ENCODE data around the gene SFXN5. TPM values are rescaled to one million over a fixed set of nuclear protein-coding genes. Genes with fewer than 3 reads are reported as not detected.

Gene SFXN5
- total and polyA plus RNA-seq, 2 of the 4 experiments (the other 2 are of a cell fraction), result 8.6 to 17.0 TPM

DNA sequence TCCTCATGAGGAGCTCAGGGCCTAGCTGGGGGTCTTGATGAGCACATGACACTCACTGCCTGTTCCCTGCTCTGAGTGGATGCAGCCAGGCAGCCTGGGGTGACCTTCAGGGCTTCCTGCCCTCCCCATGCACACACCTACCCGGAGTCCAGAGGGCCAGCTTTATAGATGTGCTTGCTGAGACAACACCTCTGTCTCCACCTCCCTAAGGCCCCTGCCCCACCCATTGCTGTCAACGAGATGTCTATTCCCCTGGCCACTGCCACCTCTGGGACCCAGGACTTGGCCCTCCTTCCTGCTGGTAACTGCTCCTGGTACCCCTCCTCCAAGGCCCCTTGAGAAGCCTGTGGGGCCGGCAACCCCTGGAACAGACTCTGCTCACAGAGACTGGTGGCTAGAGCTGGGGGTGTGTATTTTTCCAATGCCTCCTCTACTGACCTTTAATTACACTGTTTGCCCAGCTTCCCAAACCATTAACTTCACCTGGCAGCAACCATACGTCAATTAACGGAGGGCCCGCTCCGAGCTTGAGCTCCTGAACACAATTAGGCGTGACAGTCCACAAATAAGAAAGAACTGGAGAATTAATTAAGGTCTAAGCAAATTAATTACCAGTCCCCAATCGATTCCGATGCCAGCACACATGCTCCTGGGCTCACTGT, 87.9 kb downstream of the SFXN5 start:
- intact Hi-C loops (cut with micrococcal nuclease), result no loop called here
- Histone ChIP-seq H4K20me1 (ENCODE audit: insufficient read depth, low read length) (no peaks in the 10 kb centered on the region; the same call in 1 of the 2 replicates), H3K4ac (ENCODE audit: low read depth, low read length) (no peak overlapping the region), H4K5ac (ENCODE audit: low read depth, low read length) (no peak overlapping the region), H3K56ac (ENCODE audit: extremely low read depth, insufficient read depth, low read length) (no peak overlapping the region), H2AFZ (replicated peaks; ENCODE audit: low read length, poor library complexity) (no peak overlapping the region), H4K8ac (ENCODE audit: low read depth in 2 of 2, low read length in 2 of 2) (no peak overlapping the region), H3K23ac (ENCODE audit: low read depth, low read length) (no peak overlapping the region), H3K36me3 (ENCODE audit: control insufficient read depth, insufficient read depth, low read length) (peaks cover 3% of the 10 kb centered on the region; the same call in 1 of the 2 replicates), H3K9me3 (ENCODE audit: control insufficient read depth, insufficient read depth, low read length) (no peaks in the 10 kb centered on the region), H2BK15ac (ENCODE audit: low read depth, low read length) (no peak overlapping the region), H4K91ac (ENCODE audit: insufficient read depth, low read depth, low read length) (no peak overlapping the region), H3K14ac (replicated peaks; ENCODE audit: low read depth, low read length) (no peak overlapping the region), H3K4me3 (ENCODE audit: insufficient read depth, low read depth, low read length) (no peak overlapping the region), H2BK120ac (ENCODE audit: low read depth, low read length) (no peak overlapping the region), H3K4me1 (ENCODE audit: control insufficient read depth, insufficient read depth, low read length) (peaks cover 4% of the 10 kb centered on the region; the same call in 1 of the 2 replicates), H2AK9ac (replicated peaks; ENCODE audit: low read depth, low read length, poor library complexity) (no peak overlapping the region), H3K79me1 (ENCODE audit: low read depth in 1 of 2, low read length in 2 of 2) (no peaks in the 10 kb centered on the region), H2BK5ac (ENCODE audit: low read depth, low read length, poor library complexity, severe bottlenecking) (no peak overlapping the region), H3K9me1 (ENCODE audit: insufficient read depth, low read length) (peaks cover 11% of the 10 kb centered on the region; the same call in 1 of the 2 replicates), H3K4me2 (ENCODE audit: low read depth, low read length) (no peak overlapping the region), H2AK5ac (ENCODE audit: low read depth, low read length) (no peak overlapping the region), H3K18ac (ENCODE audit: low read depth, low read length) (no peak overlapping the region), H3K27ac (ENCODE audit: insufficient read depth, low read length) (no peak overlapping the region), H3K9ac (ENCODE audit: low read depth, low read length) (no peak overlapping the region), H2BK20ac (ENCODE audit: low read depth, low read length) (no peak overlapping the region), H3K27me3 (ENCODE audit: control insufficient read depth, insufficient read depth, low read length) (no peaks in the 10 kb centered on the region)
- WGBS, 2 experiments (ENCODE audit: extremely low coverage in 2 of 2, insufficient read length in 1 of 2), result 83% methylated on average over 1 of the region's 10 CpGs; no CpG with 5 or more reads in 1 of the 2 experiments
- in situ Hi-C loops (cut with MboI; ENCODE audit: low sequenced_read_pairs), result no loop called here
- BruUV-seq (replicated peaks), result no TSS peak
- POLR2A ChIA-PET (ENCODE audit: unreplicated experiment), result no interaction called here
- dilution Hi-C loops (cut with HindIII; ENCODE audit: low sequenced_read_pairs, unreplicated experiment), result no loop called here
- no peak for TF ChIP-seq MXI1 (IDR thresholded peaks at IDR 0.05; ENCODE audit: borderline replicate concordance, low read depth, low read length)
- no peak for TF ChIP-seq MAFK (IDR thresholded peaks at IDR 0.05; ENCODE audit: low read depth, low read length)
- TF ChIP-seq RAD21 (IDR thresholded peaks at IDR 0.05; ENCODE audit: low read length), result no peak
- TF ChIP-seq CHD1 (IDR thresholded peaks at IDR 0.05; ENCODE audit: low read depth, low read length), result no peak
- TF ChIP-seq FOS (IDR thresholded peaks at IDR 0.05; ENCODE audit: low read depth, low read length), result no peak
- TF ChIP-seq CEBPB (IDR thresholded peaks at IDR 0.05; ENCODE audit: low read depth, low read length), result no peak
- no peak for TF ChIP-seq SMC3 (IDR thresholded peaks at IDR 0.05; ENCODE audit: low read depth, low read length)
- no peak for TF ChIP-seq NFE2L2 (IDR thresholded peaks at IDR 0.05; ENCODE audit: low read depth, low read length)
- no peak for TF ChIP-seq RFX5 (IDR thresholded peaks at IDR 0.05; ENCODE audit: low read depth, low read length)
- no peak for TF ChIP-seq RCOR1 (IDR thresholded peaks at IDR 0.05; ENCODE audit: insufficient replicate concordance, low read length)
- TF ChIP-seq, protein P1, sequence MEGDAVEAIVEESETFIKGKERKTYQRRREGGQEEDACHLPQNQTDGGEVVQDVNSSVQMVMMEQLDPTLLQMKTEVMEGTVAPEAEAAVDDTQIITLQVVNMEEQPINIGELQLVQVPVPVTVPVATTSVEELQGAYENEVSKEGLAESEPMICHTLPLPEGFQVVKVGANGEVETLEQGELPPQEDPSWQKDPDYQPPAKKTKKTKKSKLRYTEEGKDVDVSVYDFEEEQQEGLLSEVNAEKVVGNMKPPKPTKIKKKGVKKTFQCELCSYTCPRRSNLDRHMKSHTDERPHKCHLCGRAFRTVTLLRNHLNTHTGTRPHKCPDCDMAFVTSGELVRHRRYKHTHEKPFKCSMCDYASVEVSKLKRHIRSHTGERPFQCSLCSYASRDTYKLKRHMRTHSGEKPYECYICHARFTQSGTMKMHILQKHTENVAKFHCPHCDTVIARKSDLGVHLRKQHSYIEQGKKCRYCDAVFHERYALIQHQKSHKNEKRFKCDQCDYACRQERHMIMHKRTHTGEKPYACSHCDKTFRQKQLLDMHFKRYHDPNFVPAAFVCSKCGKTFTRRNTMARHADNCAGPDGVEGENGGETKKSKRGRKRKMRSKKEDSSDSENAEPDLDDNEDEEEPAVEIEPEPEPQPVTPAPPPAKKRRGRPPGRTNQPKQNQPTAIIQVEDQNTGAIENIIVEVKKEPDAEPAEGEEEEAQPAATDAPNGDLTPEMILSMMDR (conservative IDR thresholded peaks at IDR 0.05; ENCODE audit: low read depth, low read length), result no peak
- TF ChIP-seq, protein P2, sequence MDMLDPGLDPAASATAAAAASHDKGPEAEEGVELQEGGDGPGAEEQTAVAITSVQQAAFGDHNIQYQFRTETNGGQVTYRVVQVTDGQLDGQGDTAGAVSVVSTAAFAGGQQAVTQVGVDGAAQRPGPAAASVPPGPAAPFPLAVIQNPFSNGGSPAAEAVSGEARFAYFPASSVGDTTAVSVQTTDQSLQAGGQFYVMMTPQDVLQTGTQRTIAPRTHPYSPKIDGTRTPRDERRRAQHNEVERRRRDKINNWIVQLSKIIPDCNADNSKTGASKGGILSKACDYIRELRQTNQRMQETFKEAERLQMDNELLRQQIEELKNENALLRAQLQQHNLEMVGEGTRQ (IDR thresholded peaks at IDR 0.05; ENCODE audit: low read depth, low read length), result no peak
- no peak for TF ChIP-seq POLR2A (IDR thresholded peaks at IDR 0.05; ENCODE audit: low read depth, low read length)
- TF ChIP-seq MAZ (IDR thresholded peaks at IDR 0.05; ENCODE audit: borderline replicate concordance, low read depth, low read length), result no peak
- TF ChIP-seq, protein P3, sequence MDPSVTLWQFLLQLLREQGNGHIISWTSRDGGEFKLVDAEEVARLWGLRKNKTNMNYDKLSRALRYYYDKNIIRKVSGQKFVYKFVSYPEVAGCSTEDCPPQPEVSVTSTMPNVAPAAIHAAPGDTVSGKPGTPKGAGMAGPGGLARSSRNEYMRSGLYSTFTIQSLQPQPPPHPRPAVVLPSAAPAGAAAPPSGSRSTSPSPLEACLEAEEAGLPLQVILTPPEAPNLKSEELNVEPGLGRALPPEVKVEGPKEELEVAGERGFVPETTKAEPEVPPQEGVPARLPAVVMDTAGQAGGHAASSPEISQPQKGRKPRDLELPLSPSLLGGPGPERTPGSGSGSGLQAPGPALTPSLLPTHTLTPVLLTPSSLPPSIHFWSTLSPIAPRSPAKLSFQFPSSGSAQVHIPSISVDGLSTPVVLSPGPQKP (IDR thresholded peaks at IDR 0.05; ENCODE audit: borderline replicate concordance, low read depth, low read length), result no peak
- TF ChIP-seq BHLHE40 (IDR thresholded peaks at IDR 0.05; ENCODE audit: low read depth, low read length), result no peak
- no peak for ATAC-seq (ENCODE audit: low read depth)
- DNase-seq, result no peak
- CTCF ChIA-PET, result no interaction called here

Measured in IMR-90 (cell line).